GM19324 (cell line): Measurements from ENCODE around the gene CPLX3.
A peak's percentile ranks its signal among the peaks of the same experiment; 100 is the strongest.

ENCODE experiments used
- ATAC-seq: cut with Tn5 transposase; IDR thresholded peaks from one replicate; pipeline ENCODE4 v1.9.1; 2021; ENCODE audit warnings: mild to moderate bottlenecking, moderate library complexity; ENCODE audit not compliant: unreplicated experiment, low FRiP score

The CPLX3 gene

DNA sequence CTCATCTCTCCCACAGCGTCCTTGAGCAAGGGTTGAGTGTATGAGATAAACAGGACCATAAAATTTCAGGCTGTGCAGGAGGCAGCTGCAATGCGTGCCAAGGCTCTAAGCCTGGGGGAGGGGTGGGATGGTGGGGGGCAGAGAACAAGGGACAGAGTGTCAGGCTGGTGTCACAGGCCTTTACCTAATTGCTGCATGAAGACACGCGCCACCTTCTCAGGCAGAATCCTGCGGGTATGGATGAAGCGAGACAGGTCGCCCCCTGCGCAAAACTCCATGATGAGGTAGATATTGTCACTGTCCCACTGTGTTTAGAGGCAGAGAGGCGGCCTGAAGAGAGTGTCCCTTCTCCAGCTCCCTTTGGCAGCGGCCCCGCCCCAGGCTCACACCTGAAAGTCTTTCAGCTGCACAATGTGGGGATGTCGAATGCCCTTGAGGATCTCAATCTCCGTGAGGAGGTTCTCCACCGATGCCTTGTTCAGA, 15.5 kb downstream of the CPLX3 start:
- no peak for ATAC-seq

DNA sequence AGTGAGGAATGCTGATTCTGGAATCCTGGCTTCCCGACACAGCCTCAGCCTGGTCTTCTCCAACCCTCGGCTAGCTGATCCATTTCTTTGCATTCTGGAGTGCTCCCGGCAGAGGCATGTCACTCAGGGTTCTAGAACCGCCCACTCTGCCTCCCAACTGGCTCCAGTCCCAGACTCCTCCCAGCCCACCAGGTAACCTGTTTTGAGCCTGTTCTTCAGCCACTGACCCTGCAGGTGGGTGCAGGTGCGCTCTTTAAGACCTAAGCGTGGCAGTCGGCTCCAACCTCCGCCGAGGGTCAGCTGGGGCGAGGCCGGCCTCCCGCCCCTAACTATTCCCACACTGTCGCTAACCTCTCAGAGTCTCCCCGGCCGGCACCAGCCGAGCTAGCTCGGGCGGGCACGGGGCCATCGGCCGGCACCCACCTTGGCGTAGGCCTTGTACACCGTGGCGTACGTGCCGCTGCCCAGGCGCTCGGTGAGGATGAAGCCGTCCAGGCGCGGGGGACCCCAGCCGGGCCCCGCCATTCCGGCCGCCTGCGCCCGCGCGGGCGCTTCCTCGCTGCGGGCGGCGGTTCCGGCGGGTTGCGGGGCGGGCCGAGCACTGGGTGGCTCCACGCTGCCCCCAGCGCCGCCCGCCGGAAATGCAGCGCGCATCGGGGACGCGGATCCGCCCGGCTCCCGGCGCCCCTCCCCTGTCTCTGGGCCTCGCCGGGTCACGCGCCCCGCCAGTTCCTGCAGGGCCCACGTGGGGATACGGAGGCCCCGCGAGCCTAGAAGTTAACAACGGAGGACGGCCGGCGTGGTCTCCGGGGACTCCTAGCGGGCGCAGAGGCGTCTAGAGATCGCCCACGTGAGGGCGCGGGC, 16.4 kb downstream of the CPLX3 start, which contains the start of gene ULK3:
ULK3 (minus strand) TSS at position 576 of the 864 bp plus-strand sequence; CDS start at position 525, 51 bp downstream.
- peak; percentile 86 for ATAC-seq

DNA sequence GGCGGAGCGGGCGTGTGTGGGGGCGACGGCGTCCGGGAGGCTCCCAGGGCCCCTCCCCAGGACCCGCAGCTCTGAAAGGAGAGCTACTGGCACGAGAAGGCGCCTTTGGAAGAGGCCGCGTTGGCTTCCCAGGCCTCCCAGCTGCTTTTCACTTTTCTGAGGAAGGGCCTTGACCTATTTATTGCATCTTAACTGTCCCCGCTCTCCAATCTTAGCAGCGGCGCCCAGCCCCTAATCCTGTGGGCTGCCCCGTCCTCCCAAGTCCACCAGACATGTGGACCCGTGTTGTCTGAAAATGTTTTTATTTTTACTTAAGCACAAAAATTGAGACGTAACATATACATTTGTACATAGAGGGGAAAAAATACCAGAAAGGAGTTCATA, 17.0 kb downstream of the CPLX3 start:
- no peak for ATAC-seq

GRCh38 chr15:74843891-74844299, 17.5 kb downstream of the CPLX3 start:
- no peak for ATAC-seq

GRCh38 chr15:74844319-74845207, 18.1 kb downstream of the CPLX3 start:
- ATAC-seq = no peak

- no peak for ATAC-seq
Observed at GRCh38 chr15:74845208-74845568, 18.8 kb downstream of the CPLX3 start.

DNA sequence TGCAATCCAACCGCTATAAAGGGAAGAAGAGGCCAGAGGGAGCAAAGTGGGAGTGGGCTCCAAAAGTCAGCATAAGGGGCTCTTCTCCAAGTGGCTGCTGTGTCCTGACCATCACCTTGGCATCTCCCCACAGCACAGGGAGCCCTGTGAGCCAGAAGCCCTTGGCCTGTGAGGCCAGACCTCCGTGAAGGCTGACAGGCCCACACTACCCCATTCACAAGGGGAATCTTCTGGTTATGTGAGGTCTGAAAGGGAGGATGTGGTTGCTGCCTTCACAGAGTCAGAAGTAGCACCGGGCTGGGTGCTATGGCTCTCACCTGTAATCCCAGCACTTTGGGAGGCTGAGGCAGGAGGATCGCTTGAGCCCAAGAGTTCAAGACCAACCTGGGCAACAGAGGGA, 19.2 kb downstream of the CPLX3 start:
- ATAC-seq = no peak

- ATAC-seq = no peak
Observed at GRCh38 chr15:74847432-74847831, 21.0 kb downstream of the CPLX3 start.

DNA sequence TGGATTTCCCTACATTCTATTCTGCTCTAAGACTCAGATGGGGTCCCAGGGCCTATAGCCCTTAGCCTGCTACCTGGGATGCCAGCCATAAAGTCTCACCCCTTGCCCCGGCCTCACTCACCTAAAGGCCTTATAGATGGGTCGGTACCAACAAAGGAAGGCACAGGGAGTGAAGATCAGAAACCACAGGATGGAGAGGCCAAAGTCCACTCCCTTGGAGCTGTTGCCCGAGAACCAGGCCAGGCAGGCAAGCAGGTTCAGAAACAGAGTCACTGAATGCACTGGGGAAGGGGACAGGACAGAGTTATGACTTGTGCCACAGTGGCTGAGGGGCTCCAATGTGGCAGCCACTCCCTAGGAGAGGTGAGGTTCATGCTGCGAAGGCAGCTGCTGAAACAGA, 24.0 kb downstream of the CPLX3 start:
- ATAC-seq = no peak

- ATAC-seq = no peak
Observed at GRCh38 chr15:74851960-74852359, 25.5 kb downstream of the CPLX3 start.

GRCh38 chr15:74854453-74855022, 28.1 kb downstream of the CPLX3 start:
- ATAC-seq = no peak

DNA sequence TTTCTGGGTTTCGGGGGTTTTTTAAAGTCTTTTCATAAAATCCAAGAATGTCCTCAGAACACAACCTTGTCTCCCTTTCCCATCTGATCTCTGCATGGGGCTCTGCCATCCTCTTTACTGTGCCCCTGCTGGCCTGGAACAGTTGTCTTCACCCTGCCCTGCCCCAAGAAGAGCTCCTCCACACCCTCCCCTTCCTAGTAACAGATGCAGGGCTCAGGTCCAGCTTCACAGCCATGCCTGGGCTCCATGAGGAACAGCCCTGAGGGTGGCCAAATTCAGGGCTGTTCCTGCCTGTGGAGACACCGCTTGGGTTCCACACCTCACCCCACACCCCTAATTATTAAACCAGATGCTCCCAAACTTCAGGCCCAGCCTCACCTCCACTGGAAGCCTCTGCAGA, 29.4 kb downstream of the CPLX3 start:
- ATAC-seq = no peak

DNA sequence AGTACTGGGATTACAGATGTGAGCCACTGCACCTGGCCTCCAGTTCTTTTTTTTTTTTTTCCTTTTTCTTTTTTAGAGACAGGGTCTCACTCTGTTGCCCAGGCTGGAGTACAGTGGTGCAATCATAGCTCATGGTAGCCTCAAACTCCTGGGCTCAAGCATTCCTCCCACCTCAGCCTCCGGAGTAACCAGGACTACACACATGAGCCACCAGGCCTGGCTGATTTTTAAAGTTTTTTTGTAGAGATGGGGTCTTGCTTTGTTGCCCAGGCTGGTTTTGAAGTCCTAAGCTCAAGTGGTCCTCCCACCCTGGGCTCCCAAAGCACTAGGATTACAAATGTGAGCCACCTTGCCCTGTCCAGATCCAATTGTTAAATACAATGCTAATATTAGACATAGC, 30.1 kb downstream of the CPLX3 start:
- no peak for ATAC-seq

DNA sequence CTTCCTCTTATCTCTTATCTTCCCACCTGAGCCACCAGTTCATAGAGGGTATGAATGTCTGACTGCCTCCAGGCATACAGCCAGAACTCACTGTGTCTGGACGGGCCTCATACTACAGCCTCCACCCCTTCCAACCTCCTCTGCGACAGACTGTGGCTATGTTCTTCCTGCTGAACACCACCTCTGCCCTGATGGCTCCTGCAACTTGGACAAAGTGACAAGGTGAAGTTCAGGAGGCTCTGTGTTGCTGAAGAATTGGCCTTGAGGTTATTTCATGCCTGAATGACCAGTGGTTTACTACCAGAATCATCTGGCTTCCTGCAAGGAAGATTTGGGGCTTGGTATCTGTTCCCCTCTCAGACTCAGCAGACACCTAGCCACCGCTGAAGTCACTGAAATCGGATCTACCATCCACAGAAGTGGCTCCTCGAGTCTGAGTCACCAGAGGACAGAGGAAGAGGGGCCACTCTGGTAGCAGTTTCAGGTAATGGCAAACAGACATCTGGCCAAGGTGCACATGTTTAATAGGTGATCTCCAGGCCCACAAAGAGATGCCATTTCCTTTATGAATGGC, 30.7 kb downstream of the CPLX3 start:
- no peak for ATAC-seq

DNA sequence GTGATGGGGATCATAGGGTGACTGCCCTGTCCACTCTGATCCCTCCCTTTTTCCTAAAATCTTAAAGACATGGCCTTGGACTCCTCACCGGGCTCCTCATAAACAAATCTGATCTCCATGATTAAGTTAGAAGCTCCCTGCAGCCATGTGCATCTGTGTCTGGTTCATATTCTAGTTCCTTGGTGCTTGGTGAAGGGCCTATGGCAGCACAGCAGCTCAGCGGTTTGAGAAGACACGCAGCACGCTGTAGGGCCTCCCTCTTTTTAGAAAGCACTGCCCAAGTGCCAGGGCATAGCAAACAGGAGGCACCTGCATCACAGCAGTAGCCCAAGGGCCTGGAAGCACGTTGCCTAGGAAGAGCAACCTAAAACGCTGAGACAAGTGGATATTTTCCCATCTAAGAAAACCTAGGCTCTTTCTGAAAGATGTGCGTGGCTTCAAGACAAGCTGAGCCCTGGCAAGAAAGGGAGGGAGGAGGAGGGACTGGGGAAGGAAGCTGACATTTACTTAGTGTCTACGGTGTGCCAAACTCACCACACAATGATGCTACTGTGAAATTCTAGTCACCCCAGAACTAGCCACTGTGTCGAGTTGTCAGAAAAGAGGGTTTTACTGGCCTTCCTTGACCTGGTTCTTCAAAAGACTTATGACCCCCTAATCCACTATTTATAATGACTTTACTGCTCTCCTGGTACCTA, 31.4 kb downstream of the CPLX3 start:
- ATAC-seq = no peak

- no peak for ATAC-seq
Observed at GRCh38 chr15:74858369-74858740, 31.9 kb downstream of the CPLX3 start.

GRCh38 chr15:74863239-74864056, 37.0 kb downstream of the CPLX3 start:
- ATAC-seq = no peak

DNA sequence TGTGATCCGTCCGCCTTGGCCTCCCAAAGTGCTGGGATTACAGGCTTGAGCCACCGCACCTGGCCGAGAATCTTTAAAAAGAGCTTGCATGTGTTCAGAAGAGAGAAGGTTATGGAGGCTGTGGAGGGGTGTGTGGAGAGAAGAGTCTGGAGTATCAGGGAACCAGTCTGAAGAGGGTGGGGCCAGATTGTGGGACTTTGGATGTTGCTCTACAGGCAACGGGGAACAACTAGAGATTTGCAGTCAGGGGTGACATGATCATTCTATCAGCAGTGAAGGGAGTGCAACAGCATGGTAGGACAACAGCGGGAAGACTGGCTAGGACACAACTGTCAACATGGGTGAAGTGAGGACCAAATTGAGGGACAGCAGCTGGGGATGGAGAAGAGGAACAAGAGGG, 37.9 kb downstream of the CPLX3 start:
- ATAC-seq = no peak

DNA sequence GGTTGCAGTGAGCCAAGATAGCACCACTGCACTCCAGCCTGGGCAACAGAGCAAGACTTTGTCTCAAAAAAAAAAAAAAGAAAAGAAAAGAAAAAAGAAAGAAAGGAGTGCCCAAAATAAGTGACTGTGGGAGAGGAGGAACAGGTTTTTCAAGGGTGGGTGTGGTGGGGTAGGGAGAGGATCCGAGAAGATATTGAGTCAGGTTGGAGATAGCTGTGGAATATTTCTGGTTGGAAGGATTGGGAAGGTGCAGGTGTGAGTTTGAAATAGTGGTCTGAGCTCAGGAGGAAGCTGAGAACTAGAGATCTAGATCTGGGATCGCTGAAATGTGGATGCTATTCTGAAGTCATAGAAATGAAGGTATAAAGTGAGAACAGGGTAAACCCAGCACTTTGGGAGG, 38.9 kb downstream of the CPLX3 start:
- ATAC-seq = no peak
